GM15510 (cell line): ENCODE data around the gene TCHH.

Experiments used
- POLR2A ChIP-seq: IDR thresholded peaks from 3 replicates; pipeline ENCODE4 v1.6.1; 2011; ENCODE audit warnings: borderline replicate concordance; ENCODE audit not compliant: insufficient read length; ENCODE audit errors: extremely low read depth

Gene TCHH

GRCh38 chr1:152115344-152115743, at the start of gene TCHH:
Gene TCHH (minus strand): TSS chr1:152115444. CDS start chr1:152114080, 1,364 bp downstream.
- no peak for TF ChIP-seq POLR2A

DNA sequence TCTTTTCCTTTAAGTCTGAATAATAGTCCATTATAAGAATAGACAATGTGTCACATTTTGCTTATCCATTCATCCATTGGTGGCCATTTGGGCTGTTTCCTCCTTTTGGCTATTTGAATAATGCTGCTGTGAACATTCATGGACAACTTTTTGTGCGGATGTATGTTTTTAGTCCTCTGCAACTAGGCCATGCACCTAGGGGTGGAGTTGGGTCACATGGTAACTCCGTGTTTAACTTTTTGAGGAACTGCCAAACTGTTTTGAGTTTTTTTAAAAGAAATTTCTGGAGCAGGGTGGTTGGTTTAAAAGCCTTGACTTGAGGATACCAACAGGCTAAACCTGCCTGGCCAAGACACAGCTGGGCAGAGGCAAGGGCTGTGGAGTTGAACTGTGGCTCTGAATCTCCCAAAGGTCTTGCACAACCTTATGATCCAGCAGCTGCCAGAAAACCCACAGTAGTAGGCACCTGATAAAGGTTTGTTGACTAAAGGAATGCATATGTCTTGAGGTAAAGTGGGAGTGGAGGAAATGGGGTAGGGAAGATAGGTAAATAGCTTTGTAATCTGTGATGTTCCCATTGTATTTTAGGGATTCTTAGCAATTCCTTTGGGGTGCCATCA, 49.4 kb upstream of the TCHH start:
- TF ChIP-seq POLR2A: no peak

GRCh38 chr1:152162792-152163463, 47.7 kb upstream of the TCHH start:
- TF ChIP-seq POLR2A: no peak

GRCh38 chr1:152160576-152160975, 45.3 kb upstream of the TCHH start:
- no peak for TF ChIP-seq POLR2A

DNA sequence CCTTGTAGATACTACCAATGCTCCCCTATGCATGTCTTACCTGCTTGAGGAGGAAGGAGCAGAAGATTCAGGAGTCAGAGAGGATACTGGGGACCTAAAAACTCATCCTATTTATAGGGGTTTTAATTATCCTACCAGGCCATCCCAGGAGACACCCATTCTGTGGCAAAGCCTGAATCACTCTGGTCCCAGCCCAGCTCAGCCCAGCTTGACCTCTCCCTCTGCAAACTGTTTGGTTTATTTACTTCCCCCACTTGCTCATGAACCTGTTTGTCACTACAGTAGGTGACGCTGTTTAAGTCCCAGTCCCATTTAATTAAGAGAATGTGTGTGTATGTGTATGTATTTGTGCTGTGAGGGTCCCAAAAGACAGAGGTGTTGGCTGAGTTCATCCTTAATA, 43.9 kb upstream of the TCHH start, which contains the start of gene RPTN:
RPTN (minus strand) TSS at position 85 of the 400 bp plus-strand sequence. CDS start 1,339 bp downstream, outside the sequence.
- no peak for TF ChIP-seq POLR2A

GRCh38 chr1:152153996-152154395, 38.8 kb upstream of the TCHH start:
- TF ChIP-seq POLR2A: no peak

DNA sequence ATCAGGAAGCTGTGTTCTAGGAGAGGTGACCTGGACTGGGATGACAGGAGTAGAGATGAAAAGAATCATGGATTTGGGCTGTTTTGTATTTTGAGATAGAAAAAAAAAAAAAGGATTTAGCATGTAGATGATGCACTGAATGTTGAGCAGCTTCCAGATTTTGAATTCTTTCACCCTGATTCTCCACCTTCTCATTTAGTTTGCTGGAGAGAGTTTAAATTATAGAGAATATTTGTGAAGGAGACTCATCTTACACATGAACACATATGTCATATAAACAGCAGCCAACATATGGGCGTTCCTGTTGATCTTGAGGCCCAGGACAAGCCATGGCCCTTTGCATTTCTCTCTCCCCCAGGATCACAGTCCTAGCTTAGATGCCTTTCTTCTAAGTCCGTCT, 36.4 kb upstream of the TCHH start:
- no peak for TF ChIP-seq POLR2A

DNA sequence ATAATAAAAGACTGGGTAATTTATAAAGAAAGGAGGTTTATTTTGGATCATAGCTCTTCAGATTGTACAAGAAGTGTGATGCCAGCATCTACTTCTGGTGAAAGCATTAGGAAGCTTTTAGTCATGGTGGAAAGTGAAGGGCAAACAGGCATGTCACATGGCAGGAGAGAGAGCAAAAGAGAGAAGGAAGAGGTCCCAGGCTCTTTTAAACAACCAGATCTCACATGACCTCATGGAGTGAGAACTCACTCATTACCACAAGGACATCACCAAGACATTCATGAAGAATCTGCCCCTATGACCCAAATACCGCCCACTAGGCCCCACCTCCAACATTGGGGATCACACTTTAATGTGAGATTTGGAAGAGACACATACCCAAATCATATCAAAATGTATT, 33.7 kb upstream of the TCHH start:
- TF ChIP-seq POLR2A: no peak

- TF ChIP-seq POLR2A: no peak
Measured at GRCh38 chr1:152148051-152148450, 32.8 kb upstream of the TCHH start.

GRCh38 chr1:152145769-152146168, 30.5 kb upstream of the TCHH start:
- no peak for TF ChIP-seq POLR2A

DNA sequence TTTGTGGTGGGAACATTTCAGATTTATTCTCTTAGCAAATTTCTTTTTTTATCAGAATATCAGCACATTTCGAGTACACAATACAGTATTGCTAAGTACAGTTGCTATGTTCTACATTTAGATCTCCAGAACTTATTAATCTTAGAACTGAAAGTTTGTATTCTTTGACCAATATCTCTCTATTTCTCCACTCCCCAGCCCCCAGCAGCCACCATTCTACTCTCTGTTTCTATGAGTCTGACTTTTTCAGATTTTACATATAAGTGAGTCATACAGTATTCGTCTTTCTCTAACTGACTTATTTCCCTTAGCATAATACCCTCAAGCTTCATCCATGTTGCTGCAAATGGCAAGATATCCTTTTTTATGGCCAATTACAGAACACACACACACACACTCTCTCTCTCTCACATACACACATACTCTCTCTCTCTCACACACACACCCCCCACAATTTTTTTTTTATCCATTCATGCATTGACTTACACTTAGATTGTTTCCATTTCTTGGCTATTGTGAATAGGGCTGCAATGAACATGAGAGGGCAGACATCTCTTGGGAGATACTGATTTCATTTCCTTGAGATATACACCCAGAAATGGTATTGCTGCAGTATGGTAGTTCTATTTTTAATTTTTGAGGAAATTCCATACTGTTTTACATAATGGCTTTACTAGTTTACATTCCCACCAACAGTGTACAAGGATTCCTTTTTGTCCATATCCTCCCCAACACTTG, 28.1 kb upstream of the TCHH start:
- TF ChIP-seq POLR2A: no peak

DNA sequence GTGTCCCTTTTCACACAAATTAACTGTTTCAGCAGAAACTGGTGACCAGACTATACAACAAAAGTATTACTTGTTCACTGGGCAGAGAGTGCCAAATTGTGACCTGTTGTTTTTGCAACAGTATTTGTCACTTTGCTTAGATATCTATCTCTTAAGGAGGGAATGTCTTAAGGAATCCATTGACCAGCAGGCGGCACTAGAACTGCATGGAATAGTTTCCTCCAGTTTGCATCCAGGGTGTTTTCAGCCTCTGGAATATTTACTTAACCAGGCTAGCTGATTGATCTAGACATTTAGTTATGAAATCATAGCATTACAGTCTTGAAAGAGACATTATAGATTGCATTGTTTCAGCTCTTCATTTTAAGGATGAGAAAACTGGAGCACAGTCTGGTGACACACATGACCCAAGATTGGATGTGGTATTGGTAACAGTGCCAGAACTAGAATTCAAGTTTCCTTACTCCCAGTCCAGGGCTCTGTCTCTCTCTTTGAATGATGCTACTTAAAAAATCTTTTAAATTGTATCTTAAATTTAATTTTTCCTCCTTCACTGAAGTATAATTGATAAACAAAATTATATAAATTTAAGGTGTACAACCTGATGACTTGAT, 26.8 kb upstream of the TCHH start:
- TF ChIP-seq POLR2A: no peak

- TF ChIP-seq POLR2A: no peak
Measured at GRCh38 chr1:152137215-152137614, 22.0 kb upstream of the TCHH start.

- no peak for TF ChIP-seq POLR2A
Measured at GRCh38 chr1:152130186-152130585, 14.9 kb upstream of the TCHH start.

GRCh38 chr1:152127673-152128072, 12.4 kb upstream of the TCHH start:
- TF ChIP-seq POLR2A: no peak
